Colonic mucosa (tissue), 4 donors: ENCODE results near the gene NEU2. TPM values are rescaled to one million over a fixed set of nuclear protein-coding genes. Genes with fewer than 3 reads are reported as not detected.
A peak's percentile ranks its signal among the peaks of the same experiment; 100 is the strongest.

Experiments
- DNase-seq: peaks from one replicate; pipeline ENCODE4 v3.0.0-alpha.2; 2020
- H3K27ac ChIP-seq: fragments of 200-600 bp; one replicate; pipeline ENCODE4 v1.8.0; 2021
- H3K27me3 ChIP-seq: fragments of 200-600 bp; one replicate; pipeline ENCODE4 v1.8.0; 2021
- H3K36me3 ChIP-seq: fragments of 200-600 bp; one replicate; pipeline ENCODE4 v1.8.0; 2021
- H3K4me1 ChIP-seq: fragments of 200-600 bp; one replicate; pipeline ENCODE4 v1.8.0; 2021; ENCODE audit warnings: mild to moderate bottlenecking
- H3K4me3 ChIP-seq: fragments of 200-600 bp; one replicate; pipeline ENCODE4 v1.8.0; 2021
- H3K9ac ChIP-seq, 2 donors: one replicate each; pipeline ENCODE4 v1.7.0; 2013; ENCODE audit warnings: control low read depth in 2 of 2, low read depth in 2 of 2, low read length in 2 of 2
- H3K9me3 ChIP-seq: fragments of 200-600 bp; one replicate; pipeline ENCODE4 v1.8.0; 2021
- intact Hi-C: fragments of 100-400 bp; cut with DNase I; formaldehyde crosslinking; loops from one replicate; pipeline ENCODE4 v1.14.1; 2022
- total RNA-seq, 2 donors: library from RNA; stranded (reverse); fragmentation: NEBNext Ultra II Directional in 1 of 2; extraction: Animal tissue kit (Norgen Biotek cat#: 25700) in 1 of 2; gene quantifications; one replicate each; pipeline ENCODE4 v1.2.1, GENCODE V29; 2021
- TF ChIP-seq, protein P1 (sequence below): fragments of 200-600 bp; IDR thresholded peaks from one replicate; pipeline ENCODE4 v1.8.0; 2022; ENCODE audit warnings: antibody characterized with exemption, mild to moderate bottlenecking
- donor health status: healthy.
- donor health status: DM: no; HTN: no; CAD: no.
- donor health status: DM: no; HTN: no; CAD: no.

NEU2 gene
- total RNA-seq, 2 donors from 2014 or later = not detected

DNA sequence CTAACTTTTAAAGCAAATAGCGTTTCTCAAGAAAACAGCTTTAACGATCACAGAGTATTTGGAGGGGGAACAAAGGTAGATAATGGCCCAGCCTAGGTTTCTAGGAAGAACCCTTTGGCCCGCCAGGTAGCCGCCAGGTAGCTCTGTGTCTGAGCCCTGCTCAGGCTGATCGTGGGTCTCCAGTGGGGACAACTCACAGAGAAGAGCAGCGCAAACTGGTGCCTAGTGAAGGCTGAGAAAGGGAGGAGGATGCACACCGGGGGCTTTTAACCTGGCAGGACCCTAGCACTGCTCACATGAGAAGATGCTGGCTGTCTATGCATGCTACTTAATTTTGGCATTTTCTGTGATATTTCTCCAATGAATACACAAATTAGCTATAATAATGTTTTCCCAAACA lies 25.2 kb upstream of the NEU2 start:
- TF ChIP-seq, protein P1, sequence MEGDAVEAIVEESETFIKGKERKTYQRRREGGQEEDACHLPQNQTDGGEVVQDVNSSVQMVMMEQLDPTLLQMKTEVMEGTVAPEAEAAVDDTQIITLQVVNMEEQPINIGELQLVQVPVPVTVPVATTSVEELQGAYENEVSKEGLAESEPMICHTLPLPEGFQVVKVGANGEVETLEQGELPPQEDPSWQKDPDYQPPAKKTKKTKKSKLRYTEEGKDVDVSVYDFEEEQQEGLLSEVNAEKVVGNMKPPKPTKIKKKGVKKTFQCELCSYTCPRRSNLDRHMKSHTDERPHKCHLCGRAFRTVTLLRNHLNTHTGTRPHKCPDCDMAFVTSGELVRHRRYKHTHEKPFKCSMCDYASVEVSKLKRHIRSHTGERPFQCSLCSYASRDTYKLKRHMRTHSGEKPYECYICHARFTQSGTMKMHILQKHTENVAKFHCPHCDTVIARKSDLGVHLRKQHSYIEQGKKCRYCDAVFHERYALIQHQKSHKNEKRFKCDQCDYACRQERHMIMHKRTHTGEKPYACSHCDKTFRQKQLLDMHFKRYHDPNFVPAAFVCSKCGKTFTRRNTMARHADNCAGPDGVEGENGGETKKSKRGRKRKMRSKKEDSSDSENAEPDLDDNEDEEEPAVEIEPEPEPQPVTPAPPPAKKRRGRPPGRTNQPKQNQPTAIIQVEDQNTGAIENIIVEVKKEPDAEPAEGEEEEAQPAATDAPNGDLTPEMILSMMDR = no peak
- no peaks in the 10 kb centered on the region for H3K36me3 ChIP-seq
- no peak for DNase-seq
- H3K4me3 ChIP-seq = no peak overlapping the region
- H3K27ac ChIP-seq = no peak overlapping the region
- H3K27me3 ChIP-seq = no peaks in the 10 kb centered on the region
- intact Hi-C loops = no loop called here
- no peaks in the 10 kb centered on the region for H3K9me3 ChIP-seq
- no peak overlapping the region for H3K9ac ChIP-seq
- H3K4me1 ChIP-seq = no peaks in the 10 kb centered on the region

DNA sequence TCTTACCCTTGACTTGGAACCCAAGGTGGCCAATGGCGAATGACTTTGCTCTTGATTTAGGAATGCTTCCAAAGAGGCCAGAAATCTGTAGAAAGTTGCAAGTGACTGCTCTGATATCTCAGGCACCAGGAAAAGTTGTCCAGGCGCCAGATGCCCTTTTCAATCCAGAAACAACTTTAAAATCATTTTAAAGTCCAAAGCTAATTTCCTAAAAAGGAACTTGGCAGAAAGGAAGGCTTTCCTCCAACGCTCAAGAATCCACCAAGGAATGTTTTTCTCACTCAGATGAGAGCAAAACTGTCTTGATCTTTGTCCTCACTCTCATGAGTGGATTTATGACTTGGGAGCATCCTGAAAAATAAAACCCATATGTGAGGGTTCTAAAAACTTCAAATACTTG lies 24.7 kb upstream of the NEU2 start:
- Histone ChIP-seq H3K9me3 (no peaks in the 10 kb centered on the region), H3K9ac (no peak overlapping the region), H3K4me1 (no peaks in the 10 kb centered on the region), H3K27ac (no peak overlapping the region), H3K36me3 (no peaks in the 10 kb centered on the region), H3K27me3 (no peaks in the 10 kb centered on the region), H3K4me3 (no peak overlapping the region)
- DNase-seq = no peak
- TF ChIP-seq, protein P1 = no peak
- intact Hi-C loops = no loop called here

DNA sequence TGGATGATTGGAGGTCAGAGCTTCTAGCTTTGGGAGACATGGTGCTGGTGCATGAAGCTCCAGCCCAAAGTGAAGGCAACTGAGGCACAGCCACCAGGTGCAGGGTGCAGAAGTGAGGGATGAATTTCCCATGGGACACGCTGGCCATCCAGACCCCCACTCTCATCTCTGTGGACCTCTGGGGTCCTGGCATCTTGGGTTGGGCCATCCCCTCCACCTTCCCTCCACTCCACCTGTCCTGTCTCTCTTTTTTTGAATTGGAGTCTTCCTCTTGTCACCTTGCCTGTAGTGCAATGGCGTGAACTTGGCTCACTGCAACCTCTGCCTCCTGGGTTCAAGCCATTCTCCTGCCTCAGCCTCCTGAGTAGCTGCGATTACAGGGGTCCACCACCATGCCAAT lies 22.8 kb upstream of the NEU2 start:
- Histone ChIP-seq H3K4me3 (no peak overlapping the region), H3K36me3 (no peaks in the 10 kb centered on the region), H3K9me3 (no peaks in the 10 kb centered on the region), H3K4me1 (no peaks in the 10 kb centered on the region), H3K27me3 (no peaks in the 10 kb centered on the region), H3K9ac (no peak overlapping the region), H3K27ac (no peak overlapping the region)
- intact Hi-C loops = no loop called here
- no peak for DNase-seq
- TF ChIP-seq, protein P1 = no peak

DNA sequence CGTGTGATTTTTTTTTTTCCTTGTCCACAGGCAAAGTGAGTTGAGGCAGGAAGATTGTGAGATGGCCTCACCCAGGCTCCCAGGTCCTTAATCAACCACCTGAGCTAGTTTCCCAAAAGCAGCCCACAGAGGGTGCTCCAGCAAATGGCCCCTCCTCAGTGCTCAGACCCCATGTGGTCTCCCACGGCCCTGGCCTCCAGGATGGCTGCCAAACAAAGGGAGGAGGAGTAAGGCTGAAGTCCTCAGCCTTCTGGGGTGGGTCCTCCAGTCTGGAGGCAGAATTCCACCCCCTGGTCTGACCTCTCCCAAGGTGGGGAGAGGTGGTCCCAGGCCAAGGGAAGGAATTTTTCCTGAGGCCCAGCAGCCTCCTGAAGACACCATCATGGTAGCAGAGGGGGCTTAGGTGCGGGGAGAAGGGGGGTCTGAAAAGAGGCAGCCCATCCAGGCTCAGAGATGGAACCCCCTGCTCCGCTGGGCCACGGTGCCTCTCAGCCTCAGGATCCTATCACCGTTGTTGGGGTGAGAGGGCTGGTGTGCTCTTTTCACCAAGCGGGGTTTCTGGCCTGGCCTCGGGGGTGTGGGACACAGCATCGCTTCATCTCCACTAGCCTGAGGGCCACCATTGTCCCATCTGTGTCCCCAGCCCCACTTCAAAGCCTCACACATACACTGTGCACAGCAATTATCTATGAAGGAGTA lies 21.8 kb upstream of the NEU2 start:
- Histone ChIP-seq H3K27ac (no peak overlapping the region), H3K36me3 (no peaks in the 10 kb centered on the region), H3K9me3 (no peaks in the 10 kb centered on the region), H3K4me1 (no peaks in the 10 kb centered on the region), H3K9ac (peak overlapping the region in 1 of 2 donors; percentile 22), H3K27me3 (no peaks in the 10 kb centered on the region), H3K4me3 (no peak overlapping the region)
- TF ChIP-seq, protein P1 = no peak
- intact Hi-C loops = no loop called here
- no peak for DNase-seq

DNA sequence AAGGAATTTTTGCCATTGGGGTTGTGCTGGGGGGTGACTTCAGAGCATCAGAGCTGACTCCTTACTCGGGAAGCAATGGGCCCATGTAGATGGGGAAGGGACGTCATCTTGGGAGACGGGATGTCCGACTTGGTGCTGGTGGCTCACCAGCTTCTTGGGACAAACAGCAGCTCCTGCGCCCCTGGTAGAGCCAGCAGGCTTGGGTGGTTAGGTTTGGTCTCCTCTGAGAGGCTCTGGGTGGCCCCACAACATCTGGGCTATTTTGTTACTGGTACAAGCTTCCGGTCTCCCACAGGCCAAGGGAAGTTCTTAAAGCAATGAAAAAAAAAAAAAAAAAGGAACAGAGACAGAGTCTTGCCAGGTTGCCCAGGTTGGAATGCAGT lies 21.2 kb upstream of the NEU2 start:
- no peaks in the 10 kb centered on the region for H3K4me1 ChIP-seq
- no peaks in the 10 kb centered on the region for H3K9me3 ChIP-seq
- no peaks in the 10 kb centered on the region for H3K27me3 ChIP-seq
- peak overlapping the region in 1 of 2 donors; percentile 75 for H3K9ac ChIP-seq
- no peaks in the 10 kb centered on the region for H3K36me3 ChIP-seq
- H3K4me3 ChIP-seq = no peak overlapping the region
- intact Hi-C loops = no loop called here
- TF ChIP-seq, protein P1 = no peak
- no peak overlapping the region for H3K27ac ChIP-seq
- DNase-seq = no peak
